IPS DF 19.7 (cell line): ENCODE measurements around the gene CLMP.

Experiments used
- DNase-seq: peaks from one replicate; pipeline ENCODE4 v3.0.0-alpha.2; 2013; ENCODE audit warnings: low read depth, low spot score

CLMP gene

GRCh38 chr11:123190518-123190917 lies 4.5 kb downstream of the CLMP start:
- no peak for DNase-seq

- no peak for DNase-seq
These were observed 6.4 kb downstream of the CLMP start for GRCh38 chr11:123188508-123189165.

DNA sequence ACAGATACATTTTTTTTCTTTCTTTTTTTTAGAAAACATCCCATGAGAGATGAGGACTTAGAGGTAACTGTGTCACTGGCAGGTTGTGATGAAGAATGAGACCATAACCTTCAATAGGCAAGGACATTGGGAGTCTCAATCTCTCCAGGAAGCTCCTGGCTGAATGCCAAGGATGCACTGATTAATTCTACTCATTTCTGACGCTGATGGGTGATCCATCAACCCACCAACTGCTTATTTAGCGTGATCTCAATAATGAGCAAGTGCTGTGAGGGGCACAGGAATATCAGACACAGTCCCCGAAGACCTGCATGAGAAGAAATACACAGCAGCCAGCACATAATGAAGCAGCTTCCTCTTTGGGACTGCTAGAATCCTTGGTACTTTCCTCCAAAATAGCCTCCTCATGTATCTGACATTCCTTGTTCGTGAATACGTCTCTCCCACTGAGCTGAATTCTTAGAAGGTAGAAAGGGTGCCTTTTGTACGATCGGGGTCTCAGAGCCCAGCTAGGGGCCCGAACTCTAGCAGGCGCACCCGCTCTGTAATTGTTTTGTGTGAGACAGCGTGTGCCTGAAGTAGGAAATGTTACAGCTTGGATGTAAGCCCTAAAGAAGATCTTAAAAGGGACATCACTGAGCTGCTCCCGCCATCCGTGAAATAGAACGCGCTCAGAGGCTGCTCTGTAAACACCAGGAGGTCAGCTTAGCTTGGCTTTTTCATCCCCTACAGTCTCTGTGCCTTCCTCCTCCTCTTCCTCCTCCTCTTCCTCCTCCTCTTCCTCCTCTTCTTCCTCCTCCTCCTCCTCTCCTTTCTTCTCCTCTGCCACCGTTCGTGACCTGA lies 7.2 kb downstream of the CLMP start:
- DNase-seq = no peak

GRCh38 chr11:123187248-123187647 lies 7.8 kb downstream of the CLMP start:
- no peak for DNase-seq

- no peak for DNase-seq
These were observed 8.8 kb downstream of the CLMP start for GRCh38 chr11:123186286-123186685.

- no peak for DNase-seq
These were observed 9.7 kb downstream of the CLMP start for GRCh38 chr11:123185326-123185725.

- no peak for DNase-seq
These were observed 10.5 kb downstream of the CLMP start for GRCh38 chr11:123184531-123184930.

- DNase-seq = no peak
These were observed 11.5 kb downstream of the CLMP start for GRCh38 chr11:123183391-123184099.

DNA sequence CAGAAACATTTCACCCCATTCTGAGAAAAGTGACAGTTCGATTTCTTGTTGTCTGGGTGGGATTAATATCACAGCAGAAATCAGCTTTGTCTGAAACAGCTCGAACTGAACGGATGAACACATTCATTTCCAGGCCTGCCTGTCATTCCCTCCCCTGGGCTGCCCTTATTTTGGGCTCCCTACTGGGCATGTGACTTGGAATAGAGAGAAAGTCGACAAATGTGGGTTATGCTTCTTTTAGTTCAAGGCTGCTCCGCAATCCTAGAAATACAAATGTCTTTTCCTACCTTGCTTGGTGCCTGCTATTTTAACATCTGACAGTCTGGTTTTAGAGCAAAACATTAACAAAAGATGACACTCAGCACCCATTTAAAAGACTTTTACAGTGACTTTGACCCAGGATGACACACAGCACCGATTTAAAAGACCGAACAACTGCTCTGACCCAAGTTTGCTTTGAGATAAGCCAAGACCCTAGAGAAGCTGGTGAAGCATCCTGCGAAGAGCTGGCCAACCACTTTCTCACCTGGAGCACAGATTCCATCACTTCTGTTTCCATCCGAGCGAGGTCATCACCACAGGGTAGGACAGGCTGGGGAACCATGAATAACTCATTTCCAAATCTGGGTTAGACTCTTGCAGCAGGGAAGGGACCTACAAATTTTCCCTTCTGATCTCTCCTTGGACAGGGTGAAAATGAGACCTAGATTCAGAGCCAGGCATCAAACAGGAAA lies 13.1 kb downstream of the CLMP start:
- DNase-seq = no peak

DNA sequence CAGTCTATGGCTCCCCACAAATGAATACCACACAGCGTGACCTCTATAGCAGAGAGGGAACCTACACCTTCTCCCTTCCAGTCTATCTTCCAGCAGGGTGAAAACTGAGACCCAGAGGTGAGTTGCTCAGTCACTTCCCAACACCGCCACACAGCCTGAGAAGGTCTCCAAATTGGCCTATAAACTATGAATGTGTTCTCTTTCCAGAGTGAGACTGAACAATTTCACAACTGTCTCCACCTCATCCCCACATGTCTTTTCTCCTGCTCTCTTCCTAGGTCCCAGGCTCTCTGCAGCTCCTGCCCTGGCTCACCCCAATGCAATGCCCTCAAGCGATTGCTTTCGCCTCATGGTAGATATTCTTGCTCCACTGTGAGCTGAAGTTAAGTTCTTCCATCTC lies 14.0 kb downstream of the CLMP start:
- DNase-seq = no peak

DNA sequence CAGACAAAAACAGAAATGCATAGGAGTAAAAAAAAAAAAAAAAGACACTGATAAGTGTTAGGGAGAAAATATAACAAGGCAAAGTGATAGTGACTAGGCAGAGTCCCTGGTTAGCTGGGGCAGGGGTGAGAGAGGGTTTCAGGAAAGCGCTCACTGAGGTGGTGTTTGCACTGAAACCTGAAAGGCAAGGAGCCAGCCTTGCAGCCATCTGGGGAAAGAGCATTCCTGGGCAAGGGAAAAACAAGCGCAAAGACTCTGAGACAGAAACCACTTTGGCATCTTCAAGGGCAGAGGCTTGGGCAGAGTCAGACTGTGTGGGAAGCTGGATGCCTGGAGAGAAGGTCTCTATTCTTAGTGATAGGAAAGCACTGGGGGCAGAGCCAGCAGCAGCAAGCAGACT lies 14.5 kb downstream of the CLMP start:
- no peak for DNase-seq

GRCh38 chr11:123180166-123180565 lies 14.9 kb downstream of the CLMP start:
- DNase-seq = no peak

GRCh38 chr11:123179586-123179985 lies 15.5 kb downstream of the CLMP start:
- DNase-seq = no peak

DNA sequence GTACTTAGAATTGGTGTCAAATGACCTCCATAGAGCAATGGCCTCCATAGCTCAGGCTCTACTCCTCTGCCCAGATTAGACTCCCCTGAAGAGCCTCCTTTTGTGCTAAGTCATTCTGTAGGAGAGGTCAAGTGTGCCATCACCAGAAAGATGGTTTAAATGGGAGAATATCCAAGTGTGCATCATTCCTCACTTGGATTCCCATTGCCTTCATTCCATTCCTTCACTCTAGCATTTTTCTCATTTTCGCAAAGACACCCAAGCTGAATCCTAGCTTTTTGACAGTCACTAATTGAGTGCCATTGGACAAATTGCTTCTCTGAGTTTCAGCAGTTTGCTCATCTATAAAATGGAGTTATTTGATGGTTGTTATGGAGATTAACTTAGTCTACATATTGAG lies 16.9 kb downstream of the CLMP start:
- no peak for DNase-seq

- no peak for DNase-seq
These were observed 18.3 kb downstream of the CLMP start for GRCh38 chr11:123176785-123177184.

GRCh38 chr11:123174196-123175183 lies 20.6 kb downstream of the CLMP start:
- no peak for DNase-seq

DNA sequence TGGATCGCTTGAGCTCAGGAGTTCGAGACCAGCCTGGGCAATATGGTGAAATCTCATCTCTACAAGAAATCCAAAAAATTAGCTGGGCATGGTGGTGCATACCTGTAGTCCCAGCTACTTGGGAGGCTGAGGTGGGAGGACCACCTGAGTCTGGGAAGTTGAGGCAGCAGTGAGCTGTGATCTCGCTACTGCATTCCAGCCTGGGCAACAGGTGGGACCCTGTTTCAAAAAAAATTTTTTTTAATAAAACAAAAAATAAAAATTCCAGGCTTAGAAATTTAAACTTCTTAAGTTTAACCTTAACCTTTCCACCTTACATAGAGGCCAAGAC lies 21.2 kb downstream of the CLMP start:
- no peak for DNase-seq

- DNase-seq = no peak
These were observed 21.8 kb downstream of the CLMP start for GRCh38 chr11:123173040-123173855.

GRCh38 chr11:123170929-123171328 lies 24.1 kb downstream of the CLMP start:
- no peak for DNase-seq

- DNase-seq = no peak
These were observed 25.2 kb downstream of the CLMP start for GRCh38 chr11:123169821-123170220.
